Measurements from ENCODE around the gene OPRM1.
"Not testable (repeated sequence)": the region's sequence is repeated elsewhere in the genome, so short reads cannot be mapped to it uniquely, and the experiment has no call there.

The OPRM1 gene

GRCh38 chr6:154039231-154039842, at the start of gene OPRM1:
Gene OPRM1 (plus strand): TSS chr6:154039240. CDS start chr6:154039545, 305 bp downstream.
- DNase-seq (ENCODE audit: low read depth): no peak

- no peak for DNase-seq (ENCODE audit: low read depth)
Measured at GRCh38 chr6:153989989-153990388, 49.1 kb upstream of the OPRM1 start.

GRCh38 chr6:153994004-153994403, 45.0 kb upstream of the OPRM1 start:
- DNase-seq (ENCODE audit: low read depth): no peak

GRCh38 chr6:153994811-153995210, 44.2 kb upstream of the OPRM1 start:
- no peak for DNase-seq (ENCODE audit: low read depth)

- DNase-seq (ENCODE audit: low read depth): no peak
Measured at GRCh38 chr6:153997221-153997620, 41.8 kb upstream of the OPRM1 start.

- DNase-seq (ENCODE audit: low read depth): no peak
Measured at GRCh38 chr6:154001494-154002285, 37.4 kb upstream of the OPRM1 start.

- no peak for DNase-seq (ENCODE audit: low read depth)
Measured at GRCh38 chr6:154002894-154003293, 36.1 kb upstream of the OPRM1 start.

GRCh38 chr6:154010371-154010770, 28.7 kb upstream of the OPRM1 start:
- DNase-seq (ENCODE audit: low read depth): no peak

GRCh38 chr6:154012852-154013251, 26.2 kb upstream of the OPRM1 start:
- DNase-seq (ENCODE audit: low read depth): no peak

- no peak for DNase-seq (ENCODE audit: low read depth)
Measured at GRCh38 chr6:154017786-154018185, 21.3 kb upstream of the OPRM1 start.

- no peak for DNase-seq (ENCODE audit: low read depth)
Measured at GRCh38 chr6:154030646-154031045, 8.4 kb upstream of the OPRM1 start.

- no peak for DNase-seq (ENCODE audit: low read depth)
Measured at GRCh38 chr6:154041001-154041400, 2.0 kb downstream of the OPRM1 start.

GRCh38 chr6:154053141-154053540, 14.1 kb downstream of the OPRM1 start:
- DNase-seq (ENCODE audit: low read depth): no peak

- DNase-seq (ENCODE audit: low read depth): no peak
Measured at GRCh38 chr6:154056536-154056935, 17.5 kb downstream of the OPRM1 start.

GRCh38 chr6:154057098-154057497, 18.1 kb downstream of the OPRM1 start:
- DNase-seq (ENCODE audit: low read depth): no peak

- DNase-seq (ENCODE audit: low read depth): no peak
Measured at GRCh38 chr6:154058963-154059680, 20.1 kb downstream of the OPRM1 start.

- DNase-seq (ENCODE audit: low read depth): no peak
Measured at GRCh38 chr6:154060076-154060475, 21.0 kb downstream of the OPRM1 start.

GRCh38 chr6:154070041-154070440, 31.0 kb downstream of the OPRM1 start:
- no peak for DNase-seq (ENCODE audit: low read depth)

GRCh38 chr6:154070657-154071056, 31.6 kb downstream of the OPRM1 start:
- DNase-seq (ENCODE audit: low read depth): no peak

GRCh38 chr6:154071236-154071635, 32.2 kb downstream of the OPRM1 start:
- DNase-seq (ENCODE audit: low read depth): no peak

GRCh38 chr6:154071711-154072110, 32.7 kb downstream of the OPRM1 start:
- DNase-seq (ENCODE audit: low read depth): no peak

- DNase-seq (ENCODE audit: low read depth): not testable (repeated sequence)
Measured at GRCh38 chr6:154078596-154078995, 39.6 kb downstream of the OPRM1 start.

Data from activated T-helper 9 cell treated with anti-CD3 and anti-CD28 coated beads, Interleukin-2, amount 50 U/mL, for 16 hours (primary cell).